Measurements from ENCODE around the gene DARS1.
"Not testable (repeated sequence)": the region's sequence is repeated elsewhere in the genome, so short reads cannot be mapped to it uniquely, and the experiment has no call there.

DARS1 gene

DNA sequence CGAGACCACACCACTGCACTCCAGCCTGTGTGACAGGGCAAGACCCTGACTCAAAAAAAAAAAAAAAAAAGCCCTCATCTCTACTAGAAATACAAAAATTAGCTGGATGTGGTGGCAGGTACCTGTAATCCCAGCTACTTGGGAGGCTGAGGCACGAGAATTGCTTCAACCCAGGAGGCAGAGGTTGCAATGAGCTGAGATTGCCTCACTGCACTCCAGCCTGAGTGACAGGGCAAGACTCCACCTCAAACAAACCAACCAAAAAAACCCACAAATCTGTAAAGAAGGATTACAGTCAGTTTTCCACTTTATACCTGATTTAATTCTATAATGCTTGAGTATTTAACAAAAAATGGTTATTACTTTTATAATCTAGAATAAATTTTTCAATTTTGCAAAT, 9.7 kb downstream of the DARS1 start:
- no peak for DNase-seq

DNA sequence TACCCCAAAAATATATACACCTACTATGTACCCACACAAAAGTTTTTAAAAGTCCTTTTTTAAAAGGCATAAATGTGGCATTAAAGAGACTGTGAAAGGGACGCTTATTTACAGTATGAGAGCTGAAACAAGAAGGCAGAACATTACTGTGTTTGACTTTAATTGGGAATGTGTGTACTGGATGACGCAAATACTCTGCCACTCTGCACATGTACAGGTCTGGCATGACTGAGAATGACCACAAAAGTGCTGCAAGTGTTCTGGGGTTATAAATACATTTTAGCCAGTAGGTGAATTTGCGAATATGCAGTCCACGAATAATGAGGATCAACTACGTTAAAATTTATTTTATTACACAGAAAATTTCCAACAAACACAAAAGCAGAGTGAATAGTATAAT, 11.4 kb downstream of the DARS1 start:
- no peak for DNase-seq

DNA sequence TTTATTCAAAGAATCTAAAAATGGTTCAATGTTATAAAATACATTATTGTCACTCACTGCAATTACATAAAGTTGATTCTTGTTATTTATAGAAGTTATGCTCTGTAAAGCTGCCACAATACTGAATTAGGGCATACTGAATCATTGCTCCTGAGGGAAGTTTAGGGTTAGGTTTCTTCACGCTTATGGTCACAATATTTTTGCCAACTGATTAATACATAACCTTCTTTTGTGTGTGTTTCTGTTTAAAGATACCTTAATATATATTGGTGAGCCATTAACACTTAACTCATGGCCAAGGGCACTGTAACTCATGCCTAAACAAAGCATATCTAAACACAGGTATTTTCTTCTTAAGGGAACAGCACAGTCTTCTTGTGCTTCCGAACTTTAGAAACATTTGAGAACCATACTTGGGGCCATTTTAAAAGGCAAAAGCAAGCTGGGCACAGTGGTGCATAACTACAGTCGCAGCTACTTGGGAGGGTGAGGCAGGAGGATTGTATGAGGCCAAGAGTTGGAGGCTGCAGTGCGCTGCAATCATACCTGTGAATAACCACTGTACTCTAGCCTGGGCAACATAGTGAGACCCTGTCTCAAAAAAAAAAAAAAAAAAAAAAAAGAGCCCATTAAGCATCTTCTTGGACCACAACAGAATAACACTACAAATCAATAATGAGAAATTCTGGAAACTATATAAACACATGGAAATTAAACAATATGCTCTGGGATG, 15.6 kb downstream of the DARS1 start:
- DNase-seq: no peak

DNA sequence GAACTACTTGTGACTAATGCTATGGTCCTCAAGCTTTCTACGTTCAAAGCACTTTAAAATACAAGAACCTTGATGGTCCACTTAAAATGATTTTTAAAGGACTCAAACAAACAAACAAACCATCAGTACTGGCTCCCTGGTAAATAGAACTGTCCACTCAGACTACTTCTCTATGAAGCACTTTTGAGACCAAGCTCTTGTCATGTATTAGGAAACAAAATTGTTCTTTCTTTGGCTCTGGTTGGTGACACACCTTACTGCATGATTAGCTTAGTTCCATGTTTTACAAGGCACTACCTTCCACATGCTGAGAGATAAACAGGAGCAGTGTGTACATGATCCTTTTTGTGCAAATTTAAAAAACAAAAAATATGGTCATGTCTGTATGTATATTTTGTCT, 19.7 kb downstream of the DARS1 start:
- DNase-seq: no peak

DNA sequence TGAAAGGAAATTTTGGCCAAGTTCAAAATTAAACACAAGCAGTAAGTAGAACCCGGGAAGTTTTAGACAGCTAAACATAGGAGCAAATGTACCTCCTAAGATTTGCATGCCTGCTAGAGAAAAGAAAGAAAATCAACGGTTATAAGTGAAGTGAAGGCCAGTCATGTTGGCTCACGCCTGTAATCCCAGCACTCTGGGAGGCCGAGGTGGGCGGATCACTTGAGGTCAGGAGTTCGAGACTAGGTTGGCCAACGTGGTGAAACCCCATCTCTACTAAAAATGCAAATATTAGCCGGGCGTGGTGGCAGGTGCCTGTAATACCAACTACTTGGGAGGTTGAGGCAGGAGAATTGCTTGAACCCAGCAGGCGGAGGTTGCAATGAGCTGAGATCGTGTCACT, 21.0 kb downstream of the DARS1 start:
- not testable (repeated sequence) for DNase-seq

DNA sequence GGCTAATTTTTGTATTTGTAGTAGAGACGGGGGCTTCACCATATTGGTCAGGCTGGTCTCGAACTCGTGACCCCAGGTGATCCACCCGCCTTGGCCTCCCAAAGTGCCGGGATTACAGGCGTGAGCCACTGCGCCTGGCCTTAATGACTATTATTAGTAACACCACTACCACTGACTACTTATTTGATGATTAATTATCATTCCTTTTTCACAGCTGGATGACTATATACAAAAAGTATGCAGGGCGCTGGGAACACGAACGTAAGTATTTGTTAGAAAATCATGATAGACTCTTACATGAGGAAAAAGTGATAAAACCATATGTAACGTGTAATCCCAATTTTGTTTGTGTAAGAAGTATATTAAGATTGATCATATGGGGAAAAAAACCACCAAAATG, 21.6 kb downstream of the DARS1 start:
- no peak for DNase-seq

DNA sequence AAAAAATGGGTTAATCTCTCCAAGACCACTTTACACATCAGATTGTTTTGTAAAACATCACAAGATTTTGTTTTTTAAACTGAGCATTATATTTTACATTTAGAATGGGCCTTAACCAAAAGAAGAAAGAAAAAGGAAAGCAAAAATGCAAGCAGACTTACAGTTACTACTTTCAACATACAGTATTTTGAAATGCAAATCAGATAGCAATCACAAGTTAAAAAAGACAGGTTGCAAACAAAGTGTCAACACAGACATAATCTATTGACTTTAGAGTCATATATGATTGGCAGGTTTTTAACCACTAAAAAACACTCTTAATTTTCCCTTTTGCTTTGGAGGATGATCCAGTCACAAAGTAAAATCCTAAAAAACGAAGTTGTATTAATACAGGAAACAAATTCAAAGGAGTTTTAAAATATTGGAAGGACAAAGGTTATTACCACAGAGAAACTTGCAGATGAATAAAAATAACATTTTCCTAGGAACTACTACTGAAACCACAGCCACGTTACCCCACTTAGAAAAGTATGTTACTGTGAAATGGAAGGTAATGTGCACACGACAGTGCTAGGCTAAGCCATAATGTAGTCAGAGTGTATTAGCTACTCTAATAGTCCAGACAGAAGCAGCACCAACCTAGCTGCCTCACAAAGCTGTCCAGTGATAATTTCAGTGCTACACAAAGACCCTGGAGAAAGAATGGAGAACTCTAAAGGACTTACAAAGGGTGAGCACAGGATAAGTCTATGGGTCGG, 22.9 kb downstream of the DARS1 start:
- no peak for DNase-seq

DNA sequence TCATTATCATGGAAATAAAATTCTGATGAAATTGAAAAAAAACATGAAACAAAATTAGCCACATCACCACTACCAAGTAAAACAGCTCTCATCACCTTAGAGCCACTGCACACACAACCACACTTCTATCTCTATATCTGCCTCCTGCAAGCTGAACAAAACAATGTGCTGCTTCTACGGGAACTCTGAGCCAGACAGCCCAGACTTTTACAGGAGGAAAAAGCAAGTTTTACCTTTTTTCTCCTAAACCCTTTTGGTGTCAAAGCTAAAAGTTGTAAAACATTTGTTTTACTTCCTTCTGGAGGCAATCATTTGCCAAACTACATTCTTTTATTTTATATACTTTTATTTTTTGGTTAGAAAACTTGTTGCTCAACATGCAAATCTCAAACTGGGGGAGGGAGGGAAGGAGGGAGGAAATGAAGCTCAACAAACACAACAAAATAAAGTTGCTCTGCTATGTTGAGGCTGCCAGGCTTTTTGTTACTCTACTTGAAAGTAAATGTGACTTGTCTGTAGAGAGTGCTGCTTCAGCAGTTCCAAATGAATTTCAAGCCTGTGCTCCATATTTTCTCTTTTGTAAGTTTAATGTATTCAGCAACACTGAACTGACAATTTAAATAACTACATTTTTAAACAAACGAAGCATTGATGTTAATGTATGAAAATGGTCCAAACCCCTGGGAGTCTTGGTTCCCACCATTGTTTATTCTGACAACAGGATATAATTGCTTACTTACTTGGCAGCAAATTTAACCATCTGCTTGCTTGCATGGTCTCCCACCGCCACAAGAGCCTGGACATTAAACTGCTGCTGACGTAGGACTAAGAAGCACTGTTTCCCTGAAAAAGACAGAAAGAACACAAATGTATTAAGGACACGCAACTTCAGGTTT, 24.5 kb downstream of the DARS1 start:
- peak; percentile 44 for DNase-seq

DNA sequence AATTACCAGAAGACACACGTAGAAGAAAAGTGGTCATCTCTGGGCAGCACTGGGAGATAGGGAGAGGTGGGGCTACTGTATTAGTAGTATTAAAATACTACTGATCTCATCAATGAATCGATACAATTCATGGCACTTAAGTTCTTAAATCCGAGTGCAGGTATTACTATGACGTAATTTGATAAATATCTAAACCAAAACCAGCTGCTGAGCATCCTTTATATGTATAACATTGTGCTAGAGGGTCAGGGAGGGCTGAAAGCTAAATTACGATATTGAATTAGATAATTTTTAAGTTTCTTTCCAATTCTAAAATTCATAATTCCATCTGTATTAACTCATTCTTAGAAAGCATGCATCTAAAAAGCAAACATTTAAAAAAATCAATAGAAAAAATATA, 25.3 kb downstream of the DARS1 start:
- DNase-seq: no peak

DNA sequence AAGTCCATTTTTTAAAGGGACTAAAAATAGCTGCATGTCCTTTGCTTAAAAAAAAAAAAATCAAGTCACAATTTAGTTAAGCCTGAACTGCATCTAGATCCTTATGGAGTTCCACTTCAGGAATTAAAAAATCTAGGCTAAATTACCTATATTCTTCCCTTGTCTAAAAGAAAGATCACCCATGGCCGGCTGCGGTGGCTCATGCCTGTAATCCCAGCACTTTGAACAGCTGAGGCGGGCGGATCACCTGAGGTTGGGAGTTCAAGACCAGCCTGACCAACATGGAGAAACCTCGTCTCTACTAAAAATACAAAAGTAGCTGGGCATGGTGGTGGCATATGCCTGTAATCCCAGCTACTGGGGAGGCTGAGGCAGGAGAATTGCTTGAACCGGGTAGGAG, 26.5 kb downstream of the DARS1 start:
- not testable (repeated sequence) for DNase-seq

DNA sequence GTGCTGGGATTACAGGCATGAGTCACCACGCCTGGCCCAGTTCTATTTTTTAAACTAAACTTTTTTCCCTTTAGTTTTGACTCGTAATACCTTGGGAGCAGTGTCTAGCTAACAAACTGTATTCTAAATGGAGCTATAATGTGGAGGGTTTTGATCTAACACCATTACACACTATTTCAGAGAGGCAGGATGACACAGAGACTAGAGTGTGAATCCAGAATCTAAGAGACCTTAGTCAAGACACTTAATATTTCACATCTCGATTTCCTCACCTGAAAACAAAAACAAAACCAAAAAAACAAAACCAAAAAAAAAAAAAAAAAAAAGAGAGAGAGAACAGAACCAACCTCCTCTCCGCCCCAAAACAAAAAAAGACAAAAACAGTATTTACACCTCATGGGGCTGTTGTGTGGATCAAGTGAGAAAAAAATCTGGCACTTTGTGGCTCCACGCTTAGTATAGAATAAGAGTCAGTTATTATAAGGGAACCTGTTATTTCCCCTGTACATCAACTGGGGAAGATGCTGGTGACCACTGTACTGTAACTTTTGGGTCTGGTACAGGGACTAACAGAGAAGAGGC, 31.3 kb downstream of the DARS1 start:
- DNase-seq: no peak

DNA sequence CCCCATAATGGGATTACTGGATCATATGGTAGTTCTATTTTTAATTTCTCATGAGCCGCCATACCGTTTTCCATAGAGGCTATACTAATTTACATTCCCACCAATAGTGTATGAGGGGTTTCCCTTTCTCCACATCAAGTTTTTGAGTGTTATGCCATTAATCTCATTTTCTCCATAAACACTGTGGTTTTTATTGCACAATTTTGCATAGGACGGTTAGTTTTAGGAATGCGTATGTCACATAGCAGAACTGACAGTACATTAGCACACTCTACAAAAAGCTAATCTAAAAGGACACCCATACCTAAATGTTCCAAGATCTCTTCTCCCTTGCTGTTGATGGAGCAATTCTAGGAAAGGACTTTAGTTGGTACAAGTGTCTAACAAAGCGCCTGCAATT, 32.5 kb downstream of the DARS1 start:
- no peak for DNase-seq

DNA sequence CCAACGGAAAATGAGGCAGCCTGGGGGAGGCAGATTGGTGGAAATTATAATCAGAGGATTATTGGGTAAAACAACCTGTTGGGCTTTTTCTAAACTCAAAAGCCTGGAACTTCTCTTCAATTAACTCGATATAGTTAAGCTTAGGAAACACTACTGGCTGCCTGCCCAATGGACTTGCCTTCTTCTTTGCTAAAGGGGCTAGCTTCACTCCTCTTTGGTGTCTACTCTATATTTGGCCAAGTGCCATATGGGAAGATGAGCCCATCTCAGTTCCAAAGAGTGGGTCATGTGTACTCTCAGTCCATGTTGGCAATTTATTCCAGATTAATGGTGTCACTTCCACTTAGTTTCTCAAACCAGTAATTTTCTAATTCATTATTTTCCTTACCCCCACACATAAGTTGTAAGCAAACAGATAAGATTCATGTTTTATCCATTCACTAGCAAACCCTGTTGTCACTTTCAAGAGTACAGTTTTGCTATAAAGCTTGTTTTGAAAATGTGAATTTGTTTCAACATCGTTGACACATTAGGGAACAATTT, 34.3 kb downstream of the DARS1 start:
- no peak for DNase-seq

DNA sequence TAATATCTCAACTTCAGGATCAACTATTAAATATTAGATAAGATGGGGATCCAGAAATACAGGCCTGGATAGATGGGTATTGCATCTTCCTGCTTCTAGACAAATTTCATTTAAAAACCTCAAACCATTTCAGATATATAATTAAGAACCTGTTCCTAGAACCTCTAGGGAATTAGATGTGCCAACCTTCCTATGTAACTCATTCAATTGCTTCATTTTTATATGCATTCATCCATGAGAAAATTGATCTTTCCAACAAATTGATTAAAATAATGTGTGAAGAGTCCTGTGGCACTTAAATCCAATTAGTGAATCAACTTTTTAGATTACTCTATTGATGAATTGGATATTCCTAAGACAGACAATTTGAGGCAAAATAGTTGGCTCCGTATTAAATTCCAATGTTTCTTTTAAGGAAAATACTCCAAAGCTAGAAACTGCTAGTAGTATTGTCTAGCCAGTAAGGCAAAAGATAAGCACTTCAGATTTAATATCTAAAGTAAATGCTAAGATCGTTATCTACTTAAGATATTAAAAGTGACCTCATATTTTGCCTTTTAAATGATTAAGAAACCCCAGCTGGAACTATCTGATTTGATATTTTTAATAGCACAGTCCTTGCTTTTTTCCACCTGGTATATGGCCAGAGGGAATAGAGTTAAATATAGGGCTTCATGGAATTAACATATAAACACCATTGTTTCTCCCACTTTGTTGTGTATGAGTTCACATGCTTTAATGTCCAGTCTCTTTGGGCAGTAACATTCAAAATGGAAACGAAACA, 35.8 kb downstream of the DARS1 start:
- no peak for DNase-seq

DNA sequence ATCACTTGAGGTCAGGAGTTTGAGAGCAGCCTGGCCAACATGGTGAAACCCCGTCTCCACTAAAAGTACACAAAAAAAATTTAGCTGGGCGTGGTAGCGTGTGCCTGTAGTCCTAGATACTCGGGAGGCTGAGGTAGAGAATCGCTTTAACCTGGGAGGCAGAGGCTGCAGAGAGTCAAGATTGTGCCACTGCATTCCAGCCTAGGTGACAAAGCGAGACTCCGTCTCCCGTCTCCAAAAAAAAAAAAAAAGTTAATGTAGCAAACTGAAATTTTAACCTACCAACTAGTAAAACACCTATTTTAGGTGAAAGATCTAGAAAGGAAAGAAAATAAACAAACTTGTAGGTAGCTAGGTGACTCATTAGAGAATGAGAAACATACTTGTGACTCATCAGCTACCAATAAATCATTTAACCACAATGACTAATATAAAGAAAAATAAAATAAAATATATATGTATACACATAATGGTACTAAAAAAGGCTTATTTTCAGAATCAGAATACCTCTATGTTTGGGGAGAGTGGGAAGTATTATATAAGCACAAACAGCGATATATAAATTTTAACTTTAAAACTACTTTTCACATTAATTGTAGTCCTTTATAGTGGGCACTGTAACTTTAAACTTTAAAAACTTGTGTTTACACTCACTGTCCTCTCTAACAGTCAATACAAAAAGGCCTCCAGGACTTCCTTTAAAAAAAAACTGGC, 36.6 kb downstream of the DARS1 start:
- no peak for DNase-seq

DNA sequence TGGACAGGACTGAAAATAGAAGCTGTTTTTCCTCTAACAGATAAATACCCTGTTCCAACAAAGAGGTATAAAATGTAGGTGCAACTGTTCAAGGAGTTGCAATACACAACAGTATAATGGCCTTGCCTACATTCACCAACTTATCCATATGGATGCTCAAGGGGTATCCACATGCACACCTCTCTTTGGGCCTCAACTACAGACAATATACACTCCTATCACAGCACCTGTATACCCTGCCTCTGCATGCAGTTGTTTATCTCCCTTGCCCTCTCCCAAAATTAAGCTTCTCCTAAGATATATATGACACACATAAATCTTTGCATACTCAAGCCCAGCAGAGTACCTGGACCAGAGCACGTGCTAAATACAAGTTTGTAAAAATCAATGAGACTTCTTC, 37.3 kb downstream of the DARS1 start:
- no peak for DNase-seq

DNA sequence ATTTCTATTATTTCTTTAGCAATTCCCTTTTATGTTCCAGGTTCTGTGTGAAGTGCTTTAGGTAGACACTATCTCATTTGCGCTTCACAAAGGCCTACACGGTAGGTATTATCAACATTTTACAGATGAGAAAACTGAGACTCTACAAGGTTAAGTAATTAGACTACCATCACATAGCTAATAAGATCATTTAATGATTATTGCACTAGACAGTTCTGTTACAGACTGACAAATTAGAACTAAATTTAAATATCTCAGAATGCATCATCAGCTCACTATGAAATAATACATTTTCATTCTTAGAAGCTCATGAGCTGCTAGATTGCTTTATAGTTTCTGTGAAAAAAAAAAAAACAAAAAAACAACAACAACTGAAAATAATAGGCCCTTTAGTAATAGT, 37.9 kb downstream of the DARS1 start:
- DNase-seq: no peak

DNA sequence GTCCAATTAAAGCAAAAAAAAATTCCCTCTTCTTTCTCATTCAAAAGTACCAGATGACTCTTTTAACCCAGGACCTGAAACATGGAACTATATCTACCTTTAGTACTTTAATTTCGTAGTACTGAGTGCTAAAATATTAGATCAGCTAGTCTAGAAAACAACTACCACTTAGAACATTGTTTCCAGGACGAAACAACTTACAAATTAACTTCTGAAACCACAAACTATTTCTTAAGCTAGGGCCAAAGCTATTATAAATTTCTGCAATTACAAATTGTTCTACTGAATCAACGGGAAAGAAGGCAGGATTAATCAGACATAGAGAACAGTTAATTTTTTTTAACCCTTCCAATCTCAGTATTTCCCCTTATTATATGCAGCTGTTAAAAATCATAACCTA, 39.9 kb downstream of the DARS1 start:
- DNase-seq: no peak

DNA sequence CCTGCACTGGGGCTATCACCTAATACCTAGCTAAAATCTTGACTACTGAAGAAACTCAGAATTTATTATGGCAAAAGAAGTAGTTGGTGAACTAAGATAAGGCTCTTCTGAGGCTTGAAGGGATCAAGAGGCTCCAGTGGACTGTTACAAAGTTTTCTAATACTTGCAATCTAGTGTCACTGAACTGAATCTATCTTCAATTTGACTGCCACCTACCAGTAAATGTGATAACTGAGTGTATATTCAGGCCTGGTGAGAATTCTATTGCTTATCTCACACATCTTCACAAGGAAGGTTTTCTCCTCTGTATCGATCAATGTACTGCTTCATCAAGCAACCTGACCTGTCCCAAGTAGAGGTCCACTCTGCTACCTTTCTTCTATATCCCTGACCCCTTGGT, 40.8 kb downstream of the DARS1 start:
- no peak for DNase-seq

DNA sequence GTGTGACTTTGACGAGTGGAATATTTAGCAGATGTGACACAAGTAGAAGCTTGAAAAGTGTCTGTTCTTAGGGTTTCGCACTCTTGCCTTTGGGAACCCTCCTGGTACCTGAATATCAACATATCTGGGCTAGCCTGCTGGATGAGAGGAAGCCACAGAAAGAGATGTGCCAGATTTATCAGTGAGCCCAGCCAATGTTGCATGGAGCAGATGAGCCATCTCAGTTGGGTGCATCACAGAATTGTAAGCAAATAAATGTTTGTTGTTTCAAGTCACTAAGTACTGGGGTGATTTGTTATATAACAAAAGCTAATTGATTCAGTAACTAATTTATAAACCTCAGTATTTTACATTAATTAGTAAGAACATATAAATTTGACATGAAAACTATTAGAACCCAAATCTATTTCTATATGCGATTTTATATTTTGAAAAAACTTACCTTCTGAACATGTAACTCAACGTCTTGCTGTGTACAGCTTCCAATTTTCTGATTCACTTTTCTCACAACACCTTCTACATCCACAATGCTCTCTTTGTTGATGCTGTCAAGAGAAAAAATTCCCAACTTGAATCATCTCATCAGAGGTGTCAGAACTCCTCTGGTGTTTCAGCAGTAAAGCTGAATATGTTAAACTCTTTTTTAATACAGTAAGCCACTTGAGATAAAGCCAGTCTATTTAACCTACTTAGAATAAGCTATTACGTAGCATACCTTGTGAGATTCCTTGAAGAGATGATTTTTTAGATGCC, 42.3 kb downstream of the DARS1 start:
- DNase-seq: no peak

DNA sequence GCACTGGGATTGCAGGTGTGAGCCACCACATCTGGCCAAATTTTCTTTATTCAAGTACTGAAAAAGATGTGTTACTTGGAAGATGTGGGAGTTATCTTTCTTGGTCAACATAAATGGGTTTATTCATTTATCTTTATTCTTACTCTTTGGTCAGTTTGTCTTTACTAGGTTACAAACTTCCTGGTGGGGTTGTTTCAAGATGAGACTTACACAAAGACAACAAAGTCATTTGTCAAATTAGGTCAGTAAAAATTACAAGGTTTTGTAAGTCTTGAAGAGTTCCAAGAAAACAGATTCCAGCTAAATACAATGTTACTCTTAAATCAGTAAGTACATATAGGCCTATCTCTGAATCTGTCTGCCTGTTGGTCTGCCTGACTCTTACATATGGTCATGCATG, 48.9 kb downstream of the DARS1 start:
- no peak for DNase-seq
